Suprapubic skin (tissue), 4 donors: ENCODE measurements around the gene GPRC5C.

ENCODE experiments used
- EP300 ChIP-seq: sonication (generic); formaldehyde crosslinking; IDR thresholded peaks from one replicate; pipeline ENCODE4 v1.6.1; 2017; ENCODE audit warnings: antibody characterized with exemption
- POLR2A ChIP-seq, 2 donors: fragments of 450-650 bp; IDR thresholded peaks; one replicate each; pipeline ENCODE4 v1.6.1; 2017; ENCODE audit warnings: antibody characterized with exemption in 2 of 2, mild to moderate bottlenecking in 2 of 2, moderate library complexity in 2 of 2
- POLR2AphosphoS5 ChIP-seq, 3 donors: sonication (generic); formaldehyde crosslinking; IDR thresholded peaks; one replicate each; pipeline ENCODE4 v1.6.1; 2017; ENCODE audit warnings: antibody characterized with exemption in 3 of 3
- TF ChIP-seq, protein P1 (sequence below), 2 donors: fragments of 200-600 bp in 1 of 2; fragments of 450-650 bp in 1 of 2; sonication (generic) in 1 of 2; IDR thresholded peaks; one replicate each; pipeline ENCODE4 v1.5.1; 2016 to 2019; ENCODE audit warnings: antibody characterized with exemption in 2 of 2, mild to moderate bottlenecking in 1 of 2, moderate library complexity in 1 of 2

DNA sequence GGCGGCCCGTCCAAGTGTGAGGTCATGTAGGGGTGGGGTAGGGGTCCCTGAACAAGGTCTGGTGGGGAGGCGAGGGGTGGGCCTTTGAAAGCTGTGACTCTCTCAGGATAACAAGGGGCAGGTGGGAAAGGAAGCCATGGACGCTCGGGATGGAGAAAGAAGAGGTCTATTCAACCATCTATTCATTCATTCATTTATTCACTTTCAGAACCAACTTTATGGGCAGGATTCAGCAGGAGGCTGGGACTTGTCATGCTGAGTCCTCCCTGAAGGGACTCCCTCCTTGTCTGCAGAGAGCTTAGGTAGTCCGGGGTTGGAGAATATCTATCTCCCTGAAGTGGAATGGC lies 25.9 kb downstream of the GPRC5C start:
- TF ChIP-seq, protein P1, sequence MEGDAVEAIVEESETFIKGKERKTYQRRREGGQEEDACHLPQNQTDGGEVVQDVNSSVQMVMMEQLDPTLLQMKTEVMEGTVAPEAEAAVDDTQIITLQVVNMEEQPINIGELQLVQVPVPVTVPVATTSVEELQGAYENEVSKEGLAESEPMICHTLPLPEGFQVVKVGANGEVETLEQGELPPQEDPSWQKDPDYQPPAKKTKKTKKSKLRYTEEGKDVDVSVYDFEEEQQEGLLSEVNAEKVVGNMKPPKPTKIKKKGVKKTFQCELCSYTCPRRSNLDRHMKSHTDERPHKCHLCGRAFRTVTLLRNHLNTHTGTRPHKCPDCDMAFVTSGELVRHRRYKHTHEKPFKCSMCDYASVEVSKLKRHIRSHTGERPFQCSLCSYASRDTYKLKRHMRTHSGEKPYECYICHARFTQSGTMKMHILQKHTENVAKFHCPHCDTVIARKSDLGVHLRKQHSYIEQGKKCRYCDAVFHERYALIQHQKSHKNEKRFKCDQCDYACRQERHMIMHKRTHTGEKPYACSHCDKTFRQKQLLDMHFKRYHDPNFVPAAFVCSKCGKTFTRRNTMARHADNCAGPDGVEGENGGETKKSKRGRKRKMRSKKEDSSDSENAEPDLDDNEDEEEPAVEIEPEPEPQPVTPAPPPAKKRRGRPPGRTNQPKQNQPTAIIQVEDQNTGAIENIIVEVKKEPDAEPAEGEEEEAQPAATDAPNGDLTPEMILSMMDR (IDR thresholded peaks at IDR 0.05), result no peak
- TF ChIP-seq POLR2AphosphoS5 (IDR thresholded peaks at IDR 0.05) (no peak), POLR2A (IDR thresholded peaks at IDR 0.05) (no peak), EP300 (no peak)
